ENCODE data around the gene RERE.

DNA sequence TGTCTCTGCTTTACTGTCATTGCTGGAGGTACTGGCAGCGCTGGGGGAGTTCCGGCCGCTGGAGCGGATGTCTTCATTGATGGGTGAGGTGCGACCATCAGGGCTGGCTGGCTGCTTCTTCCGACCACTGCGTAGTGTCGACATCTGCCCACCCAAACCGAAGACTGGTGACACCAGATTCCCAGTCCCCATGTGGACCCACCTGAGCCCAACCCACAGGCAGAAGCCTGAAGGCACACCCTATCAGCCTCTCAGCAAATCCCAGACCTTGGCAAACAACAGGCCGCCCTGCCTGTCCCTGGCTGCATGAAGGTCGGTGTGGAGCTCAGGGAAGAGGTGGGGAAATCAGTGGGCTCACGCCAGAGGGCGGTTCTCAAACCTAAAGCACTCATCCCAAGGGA lies 454.7 kb downstream of the RERE start:
- no peak for TF ChIP-seq CTCF (IDR thresholded peaks at IDR 0.05; ENCODE audit: insufficient read depth, low read depth, low read length)
- no peak for TF ChIP-seq EZH2 (IDR thresholded peaks at IDR 0.05; ENCODE audit: insufficient read depth, low read length)
